Colonic mucosa (tissue), 4 donors: ENCODE measurements around the gene RAB3C. TPM values are rescaled to one million over a fixed set of nuclear protein-coding genes. Genes with fewer than 3 reads are reported as not detected.
A peak's percentile ranks its signal among the peaks of the same experiment; 100 is the strongest.

ENCODE experiments used
- DNase-seq: peaks from one replicate; pipeline ENCODE4 v3.0.0-alpha.2; 2020
- H3K27ac ChIP-seq: fragments of 200-600 bp; one replicate; pipeline ENCODE4 v1.8.0; 2021
- H3K27me3 ChIP-seq: fragments of 200-600 bp; one replicate; pipeline ENCODE4 v1.8.0; 2021
- H3K36me3 ChIP-seq: fragments of 200-600 bp; one replicate; pipeline ENCODE4 v1.8.0; 2021
- H3K4me1 ChIP-seq: fragments of 200-600 bp; one replicate; pipeline ENCODE4 v1.8.0; 2021; ENCODE audit warnings: mild to moderate bottlenecking
- H3K4me3 ChIP-seq: fragments of 200-600 bp; one replicate; pipeline ENCODE4 v1.8.0; 2021
- H3K9ac ChIP-seq, 2 donors: one replicate each; pipeline ENCODE4 v1.7.0; 2013; ENCODE audit warnings: control low read depth in 2 of 2, low read depth in 2 of 2, low read length in 2 of 2
- H3K9me3 ChIP-seq: fragments of 200-600 bp; one replicate; pipeline ENCODE4 v1.8.0; 2021
- intact Hi-C: fragments of 100-400 bp; cut with DNase I; formaldehyde crosslinking; loops from one replicate; pipeline ENCODE4 v1.14.1; 2022
- total RNA-seq, 2 donors: library from RNA; stranded (reverse); fragmentation: NEBNext Ultra II Directional in 1 of 2; extraction: Animal tissue kit (Norgen Biotek cat#: 25700) in 1 of 2; gene quantifications; one replicate each; pipeline ENCODE4 v1.2.1, GENCODE V29; 2021
- TF ChIP-seq, protein P1 (sequence below): fragments of 200-600 bp; IDR thresholded peaks from one replicate; pipeline ENCODE4 v1.8.0; 2022; ENCODE audit warnings: antibody characterized with exemption, mild to moderate bottlenecking
- donor health status: healthy.
- donor health status: DM: no; HTN: no; CAD: no.
- donor health status: DM: no; HTN: no; CAD: no.

RAB3C gene
- total RNA-seq, 2 donors from 2014 or later, result 1.1 to 1.2 TPM

DNA sequence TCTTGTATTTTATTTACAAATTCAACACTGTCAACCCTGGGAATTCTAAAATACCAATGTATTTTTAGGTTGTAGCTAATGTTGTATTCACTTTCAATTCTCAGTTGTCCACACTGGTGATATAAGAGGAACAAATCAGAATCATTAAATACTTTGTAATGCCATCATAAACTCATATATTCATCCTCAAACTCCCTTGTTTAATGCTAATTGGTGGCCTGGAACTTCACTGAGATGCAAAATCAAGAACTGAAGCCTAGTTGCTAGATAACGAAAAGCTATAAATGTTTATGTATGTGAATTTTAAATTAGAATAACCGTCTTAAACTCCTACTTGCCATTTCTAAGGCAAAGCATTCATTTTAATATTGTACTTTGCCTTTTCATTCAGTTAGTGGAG, 274.7 kb downstream of the RAB3C start:
- H3K27ac ChIP-seq, result no peak overlapping the region
- H3K4me3 ChIP-seq, result no peak overlapping the region
- no peak overlapping the region for H3K9ac ChIP-seq
- H3K4me1 ChIP-seq, result no peaks in the 10 kb centered on the region
- TF ChIP-seq, protein P1, sequence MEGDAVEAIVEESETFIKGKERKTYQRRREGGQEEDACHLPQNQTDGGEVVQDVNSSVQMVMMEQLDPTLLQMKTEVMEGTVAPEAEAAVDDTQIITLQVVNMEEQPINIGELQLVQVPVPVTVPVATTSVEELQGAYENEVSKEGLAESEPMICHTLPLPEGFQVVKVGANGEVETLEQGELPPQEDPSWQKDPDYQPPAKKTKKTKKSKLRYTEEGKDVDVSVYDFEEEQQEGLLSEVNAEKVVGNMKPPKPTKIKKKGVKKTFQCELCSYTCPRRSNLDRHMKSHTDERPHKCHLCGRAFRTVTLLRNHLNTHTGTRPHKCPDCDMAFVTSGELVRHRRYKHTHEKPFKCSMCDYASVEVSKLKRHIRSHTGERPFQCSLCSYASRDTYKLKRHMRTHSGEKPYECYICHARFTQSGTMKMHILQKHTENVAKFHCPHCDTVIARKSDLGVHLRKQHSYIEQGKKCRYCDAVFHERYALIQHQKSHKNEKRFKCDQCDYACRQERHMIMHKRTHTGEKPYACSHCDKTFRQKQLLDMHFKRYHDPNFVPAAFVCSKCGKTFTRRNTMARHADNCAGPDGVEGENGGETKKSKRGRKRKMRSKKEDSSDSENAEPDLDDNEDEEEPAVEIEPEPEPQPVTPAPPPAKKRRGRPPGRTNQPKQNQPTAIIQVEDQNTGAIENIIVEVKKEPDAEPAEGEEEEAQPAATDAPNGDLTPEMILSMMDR, result no peak
- H3K9me3 ChIP-seq, result no peaks in the 10 kb centered on the region
- H3K27me3 ChIP-seq, result no peaks in the 10 kb centered on the region
- intact Hi-C loops, result no loop called here
- no peak for DNase-seq
- H3K36me3 ChIP-seq, result no peaks in the 10 kb centered on the region

GRCh38 chr5:58860680-58861079, 277.8 kb downstream of the RAB3C start:
- Histone ChIP-seq H3K9me3 (no peaks in the 10 kb centered on the region), H3K4me1 (no peaks in the 10 kb centered on the region), H3K4me3 (no peak overlapping the region), H3K9ac (no peak overlapping the region), H3K36me3 (no peaks in the 10 kb centered on the region), H3K27me3 (no peaks in the 10 kb centered on the region), H3K27ac (no peak overlapping the region)
- intact Hi-C loops, result no loop called here
- DNase-seq, result no peak
- TF ChIP-seq, protein P1, result no peak

DNA sequence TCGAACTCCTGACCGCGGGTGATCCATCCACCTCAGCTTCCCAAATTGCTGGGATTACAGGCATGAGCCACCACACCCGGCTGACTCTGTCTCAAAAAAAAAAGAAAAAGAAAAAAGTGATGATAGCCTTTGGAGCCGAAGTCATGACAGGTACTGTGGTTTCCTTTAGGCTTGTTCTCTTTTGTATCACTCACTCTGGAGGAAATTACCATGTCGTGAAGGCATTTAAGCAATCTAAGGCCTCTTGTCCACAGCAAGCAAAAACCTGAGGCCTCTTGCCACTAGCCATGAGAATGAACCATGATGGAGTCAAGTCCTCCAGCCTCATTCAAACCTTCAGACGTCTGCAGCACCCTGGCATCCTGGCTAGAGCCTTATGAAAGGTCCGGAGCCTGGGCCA, 286.1 kb downstream of the RAB3C start:
- no peak overlapping the region for H3K9ac ChIP-seq
- intact Hi-C loops, result no loop called here
- no peak overlapping the region for H3K27ac ChIP-seq
- no peak overlapping the region for H3K4me3 ChIP-seq
- H3K9me3 ChIP-seq, result no peaks in the 10 kb centered on the region
- H3K27me3 ChIP-seq, result no peaks in the 10 kb centered on the region
- no peak for DNase-seq
- TF ChIP-seq, protein P1, result no peak
- no peaks in the 10 kb centered on the region for H3K36me3 ChIP-seq
- H3K4me1 ChIP-seq, result no peaks in the 10 kb centered on the region

- Histone ChIP-seq H3K27ac (no peak overlapping the region), H3K4me3 (no peak overlapping the region), H3K9me3 (no peaks in the 10 kb centered on the region), H3K27me3 (no peaks in the 10 kb centered on the region), H3K36me3 (no peaks in the 10 kb centered on the region), H3K4me1 (no peaks in the 10 kb centered on the region), H3K9ac (no peak overlapping the region)
- DNase-seq, result peak; percentile 30
- TF ChIP-seq, protein P1, result peak; percentile 67
- intact Hi-C loops, result no loop called here
These were observed 288.9 kb downstream of the RAB3C start for GRCh38 chr5:58871648-58872242.

- Histone ChIP-seq H3K4me3 (no peak overlapping the region), H3K9ac (no peak overlapping the region), H3K9me3 (no peaks in the 10 kb centered on the region), H3K4me1 (no peaks in the 10 kb centered on the region), H3K27me3 (no peaks in the 10 kb centered on the region), H3K36me3 (no peaks in the 10 kb centered on the region), H3K27ac (no peak overlapping the region)
- TF ChIP-seq, protein P1, result no peak
- intact Hi-C loops, result no loop called here
- DNase-seq, result no peak
These were observed 289.9 kb downstream of the RAB3C start for GRCh38 chr5:58872670-58873273.
